Jurkat, Clone E6-1 (cell line): ENCODE results near the gene CCDC9B.

Experiments used
- DNase-seq: peaks from one replicate; pipeline ENCODE4 v3.0.0-alpha.2; 2011; ENCODE audit warnings: low read depth, low spot score
- H3K4me3 ChIP-seq: 2 replicates; pipeline ENCODE4 v1.5.1; 2011; ENCODE audit warnings: mild to moderate bottlenecking, low read length, control low read depth, moderate library complexity

The CCDC9B gene

GRCh38 chr15:40347559-40348473 lies 7.1 kb upstream of the CCDC9B start:
- no peak for DNase-seq
- no peak overlapping the region for H3K4me3 ChIP-seq

GRCh38 chr15:40346579-40347558 lies 6.1 kb upstream of the CCDC9B start:
- H3K4me3 ChIP-seq: no peak overlapping the region
- DNase-seq: no peak

- no peak for DNase-seq
- H3K4me3 ChIP-seq: no peak overlapping the region
Observed at GRCh38 chr15:40345867-40346578, 5.3 kb upstream of the CCDC9B start.

GRCh38 chr15:40345225-40345866 lies 4.6 kb upstream of the CCDC9B start:
- no peak for DNase-seq
- no peak overlapping the region for H3K4me3 ChIP-seq

- DNase-seq: peak; percentile 58
- no peak overlapping the region for H3K4me3 ChIP-seq
Observed at GRCh38 chr15:40344631-40345120, 3.9 kb upstream of the CCDC9B start.

- H3K4me3 ChIP-seq: no peak overlapping the region
- no peak for DNase-seq
Observed at GRCh38 chr15:40344217-40344616, 3.5 kb upstream of the CCDC9B start.

- H3K4me3 ChIP-seq: no peak overlapping the region
- no peak for DNase-seq
Observed at GRCh38 chr15:40343512-40343911, 2.8 kb upstream of the CCDC9B start.

DNA sequence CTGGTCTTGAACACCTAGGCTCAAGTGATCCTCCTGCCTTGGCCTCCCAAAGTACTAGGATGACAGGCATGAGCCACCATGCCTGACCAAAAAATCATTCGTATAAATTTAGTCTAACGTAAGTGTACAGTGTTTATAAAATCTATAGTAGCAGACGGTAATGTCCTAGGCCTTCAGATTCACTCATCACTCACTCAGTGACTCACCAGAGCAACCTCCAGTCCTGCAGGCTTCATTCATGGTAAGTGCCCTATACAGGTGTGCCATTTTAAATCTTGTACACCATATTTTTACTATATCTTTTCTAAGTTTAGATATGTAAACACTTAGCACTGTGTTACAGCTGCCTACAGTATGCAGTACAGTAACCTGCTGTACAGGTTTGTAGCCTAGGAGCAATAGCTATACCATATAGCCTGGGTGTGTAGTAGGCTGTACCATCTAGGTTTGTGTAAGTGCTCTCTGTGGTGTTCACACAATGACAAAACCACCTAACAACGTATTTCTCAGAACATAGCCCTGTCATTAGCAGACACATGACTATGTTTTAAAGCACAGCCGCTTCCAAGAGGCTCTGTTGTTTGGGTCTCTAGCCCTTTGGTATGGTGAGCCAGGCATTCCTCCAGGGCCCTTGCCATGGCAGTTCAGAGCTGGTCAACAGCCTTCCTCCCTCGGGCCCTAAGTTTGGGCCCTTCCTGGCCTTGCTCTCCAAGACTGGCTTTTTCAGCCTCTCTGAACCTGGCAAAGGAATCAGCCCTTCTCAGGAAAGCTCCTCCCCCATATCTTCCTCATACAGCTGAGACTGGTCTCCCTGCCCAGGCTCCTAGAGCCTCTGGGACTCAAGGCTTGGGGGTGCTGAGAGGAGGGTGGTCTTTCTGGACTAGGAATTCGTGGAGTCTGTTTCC lies 1.9 kb upstream of the CCDC9B start:
- no peak for DNase-seq
- no peak overlapping the region for H3K4me3 ChIP-seq

DNA sequence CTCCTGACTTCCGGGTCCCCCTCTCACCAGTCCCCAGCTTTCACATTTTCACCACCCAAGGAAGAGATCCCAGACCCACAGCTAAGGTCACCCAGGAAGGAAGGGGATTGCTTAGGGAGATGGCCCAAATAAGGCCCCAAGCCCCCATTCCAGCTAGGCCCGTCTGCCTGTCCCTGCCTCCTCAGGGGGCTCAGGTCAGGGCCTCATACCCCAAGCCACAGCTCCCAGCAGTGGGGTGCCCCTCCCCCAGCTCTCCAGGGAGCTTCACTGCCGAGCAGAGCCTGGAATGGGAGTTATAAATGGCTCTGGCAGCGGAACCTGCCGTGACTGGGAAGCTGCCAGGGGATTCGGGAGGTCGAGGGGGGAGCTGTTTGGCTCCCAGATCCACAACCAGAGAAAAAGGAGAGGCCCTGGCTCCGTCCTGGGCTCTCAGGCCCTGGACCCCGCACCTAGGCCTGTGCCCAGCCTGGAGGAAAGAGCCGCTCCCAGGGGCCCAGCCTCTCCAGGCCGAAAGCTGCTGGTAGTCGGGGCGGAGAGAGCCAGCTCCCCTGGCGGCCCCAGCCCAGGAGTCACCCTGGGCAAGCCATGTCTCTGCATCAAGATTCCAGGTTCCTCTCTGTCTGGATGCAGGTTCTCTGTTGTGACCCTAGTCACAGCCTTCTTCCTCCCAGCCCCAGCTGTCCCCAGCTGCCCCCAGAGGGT lies 550 bp downstream of the CCDC9B start:
- no peak for DNase-seq
- no peak overlapping the region for H3K4me3 ChIP-seq

- no peak overlapping the region for H3K4me3 ChIP-seq
- no peak for DNase-seq
Observed at GRCh38 chr15:40339621-40339945, 1.2 kb downstream of the CCDC9B start.

DNA sequence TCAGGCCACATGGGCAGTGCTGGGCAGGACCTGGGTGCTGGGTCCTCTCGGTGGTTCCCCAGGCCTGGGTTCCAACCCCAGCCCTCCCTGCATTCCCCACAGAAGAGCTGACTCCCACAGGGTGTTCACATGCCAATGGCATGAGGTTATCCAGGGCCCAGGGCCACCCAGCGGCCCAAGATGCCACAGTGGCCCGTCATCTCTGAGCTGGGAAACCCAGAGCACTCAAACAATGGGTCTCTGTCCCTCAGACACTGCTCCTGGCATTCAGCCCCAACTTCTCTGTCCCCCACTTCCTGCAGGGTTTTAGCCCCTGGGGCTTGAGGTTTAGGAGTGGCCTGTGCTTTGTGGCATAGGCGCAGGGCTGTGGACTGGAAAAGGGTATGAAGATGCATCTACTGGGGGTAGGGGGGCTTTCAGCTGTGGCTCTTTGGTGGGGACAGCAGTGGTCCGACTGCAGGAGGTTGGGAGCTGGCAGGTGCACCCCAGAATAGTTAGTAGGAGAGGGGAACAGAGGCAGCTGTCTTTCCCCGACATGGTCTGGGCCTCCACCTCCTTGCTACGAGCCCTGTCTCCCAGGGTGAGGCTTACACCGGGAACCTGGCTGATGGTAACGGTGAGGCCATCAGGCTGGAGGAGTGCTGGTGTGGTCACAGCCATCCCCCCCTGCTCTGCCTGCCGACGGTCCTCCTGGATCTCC lies 1.7 kb downstream of the CCDC9B start:
- H3K4me3 ChIP-seq: no peak overlapping the region
- DNase-seq: no peak

- peak; percentile 73 for DNase-seq
- no peak overlapping the region for H3K4me3 ChIP-seq
Observed at GRCh38 chr15:40338041-40338657, 2.6 kb downstream of the CCDC9B start.

- no peak for DNase-seq
- no peak overlapping the region for H3K4me3 ChIP-seq
Observed at GRCh38 chr15:40337597-40337996, 3.1 kb downstream of the CCDC9B start.

- no peak for DNase-seq
Observed at GRCh38 chr15:40336744-40337122, 4.0 kb downstream of the CCDC9B start.

GRCh38 chr15:40335938-40336743 lies 4.6 kb downstream of the CCDC9B start:
- no peak overlapping the region for H3K4me3 ChIP-seq
- DNase-seq: no peak

More at GRCh38 chr15:40336744-40337122, 4.0 kb downstream of the CCDC9B start:
- no peak overlapping the region for H3K4me3 ChIP-seq
